Neural crest cell (in vitro differentiated cells): ENCODE data around the gene EXOC6. TPM values are rescaled to one million over a fixed set of nuclear protein-coding genes. Genes with fewer than 3 reads are reported as not detected.

ENCODE experiments used
- DNase-seq: peaks from one replicate; pipeline ENCODE4 v3.0.0; 2021; ENCODE audit warnings: low read depth, mixed read lengths, low spot score
- H3K27ac Mint-ChIP-seq: one replicate; pipeline ENCODE4 v1.8.0; 2021; ENCODE audit warnings: mild to moderate bottlenecking, mixed read lengths; ENCODE audit not compliant: unreplicated experiment
- H3K27me3 Mint-ChIP-seq: 2 replicates; pipeline ENCODE4 v1.8.0; 2021; ENCODE audit warnings: low read depth, mild to moderate bottlenecking, mixed read lengths
- H3K36me3 Mint-ChIP-seq: 2 replicates; pipeline ENCODE4 v1.8.0; 2021; ENCODE audit warnings: low read depth, mild to moderate bottlenecking, mixed read lengths
- H3K4me1 Mint-ChIP-seq: 2 replicates; pipeline ENCODE4 v1.8.0; 2021; ENCODE audit warnings: mixed read lengths
- H3K4me3 Mint-ChIP-seq: one replicate; pipeline ENCODE4 v1.8.0; 2021; ENCODE audit warnings: mild to moderate bottlenecking, mixed read lengths
- H3K9me3 Mint-ChIP-seq: 2 replicates; pipeline ENCODE4 v1.8.0; 2021; ENCODE audit warnings: mixed read lengths
- CTCF ChIP-seq: fragments of 200-600 bp; sonication (generic); conservative IDR thresholded peaks from 2 replicates; pipeline ENCODE4 v1.5.0; 2021; ENCODE audit warnings: antibody characterized with exemption, mild to moderate bottlenecking
- total RNA-seq: library from RNA; stranded (reverse); gene quantifications from 2 replicates; pipeline ENCODE4 v1.2.1, GENCODE V29; 2021

Gene EXOC6
- total RNA-seq, 1 donor from 2014 or later, result 17.2 TPM

- H3K4me3 Mint-ChIP-seq, result no peak overlapping the region
- no peak for TF ChIP-seq CTCF
- no peaks in the 10 kb centered on the region for H3K9me3 Mint-ChIP-seq
- H3K27me3 Mint-ChIP-seq, result no peaks in the 10 kb centered on the region
- H3K27ac Mint-ChIP-seq, result no peak overlapping the region
- H3K4me1 Mint-ChIP-seq, result peaks cover 25% of the 10 kb centered on the region
- H3K36me3 Mint-ChIP-seq, result no peaks in the 10 kb centered on the region
- DNase-seq, result no peak
Measured at GRCh38 chr10:92993699-92994272, 145.5 kb downstream of the EXOC6 start.

GRCh38 chr10:92995509-92995908 is 147.2 kb downstream of the EXOC6 start:
- Mint-ChIP-seq H3K36me3 (no peaks in the 10 kb centered on the region), H3K9me3 (no peaks in the 10 kb centered on the region), H3K27ac (no peak overlapping the region), H3K4me1 (peaks cover 25% of the 10 kb centered on the region), H3K27me3 (no peaks in the 10 kb centered on the region), H3K4me3 (no peak overlapping the region)
- DNase-seq, result no peak
- no peak for TF ChIP-seq CTCF

- Mint-ChIP-seq H3K4me1 (peaks cover 21% of the 10 kb centered on the region), H3K36me3 (no peaks in the 10 kb centered on the region), H3K27me3 (no peaks in the 10 kb centered on the region), H3K27ac (no peak overlapping the region), H3K9me3 (no peaks in the 10 kb centered on the region), H3K4me3 (no peak overlapping the region)
- TF ChIP-seq CTCF, result no peak
- no peak for DNase-seq
Measured at GRCh38 chr10:92997620-92998019, 149.3 kb downstream of the EXOC6 start.

- Mint-ChIP-seq H3K4me1 (peaks cover 10% of the 10 kb centered on the region), H3K9me3 (no peaks in the 10 kb centered on the region), H3K36me3 (no peaks in the 10 kb centered on the region), H3K27me3 (no peaks in the 10 kb centered on the region), H3K27ac (no peak overlapping the region), H3K4me3 (no peak overlapping the region)
- no peak for DNase-seq
- TF ChIP-seq CTCF, result no peak
Measured at GRCh38 chr10:92999191-92999590, 150.9 kb downstream of the EXOC6 start.

GRCh38 chr10:93006435-93007039 is 158.2 kb downstream of the EXOC6 start:
- H3K4me3 Mint-ChIP-seq, result no peak overlapping the region
- no peak overlapping the region for H3K27ac Mint-ChIP-seq
- no peaks in the 10 kb centered on the region for H3K27me3 Mint-ChIP-seq
- H3K36me3 Mint-ChIP-seq, result no peaks in the 10 kb centered on the region
- no peaks in the 10 kb centered on the region for H3K9me3 Mint-ChIP-seq
- TF ChIP-seq CTCF, result peak; percentile 72
- no peaks in the 10 kb centered on the region for H3K4me1 Mint-ChIP-seq
- no peak for DNase-seq
